GM12864 (cell line): ENCODE results near the gene LEMD3.

Source experiments
- DNase-seq: peaks from one replicate; pipeline ENCODE4 v3.0.0-alpha.2; 2011; ENCODE audit warnings: low read depth
- H3K4me3 ChIP-seq: 2 replicates; pipeline ENCODE4 v1.5.1; 2011; ENCODE audit warnings: mild to moderate bottlenecking, low read depth, low read length, control low read depth
- CTCF ChIP-seq: IDR thresholded peaks from 2 replicates; pipeline ENCODE4 v1.5.1; 2011; ENCODE audit warnings: low read depth, mild to moderate bottlenecking, moderate library complexity, low read length, control low read depth, inconsistent platforms; ENCODE audit errors: missing control alignments

Gene LEMD3

GRCh38 chr12:65257986-65258385, 88.6 kb downstream of the LEMD3 start:
- no peak for TF ChIP-seq CTCF
- no peak for DNase-seq
- no peak overlapping the region for H3K4me3 ChIP-seq

GRCh38 chr12:65259501-65259900, 90.1 kb downstream of the LEMD3 start:
- DNase-seq = no peak
- no peak overlapping the region for H3K4me3 ChIP-seq
- TF ChIP-seq CTCF = no peak

GRCh38 chr12:65263777-65264176, 94.4 kb downstream of the LEMD3 start:
- DNase-seq = no peak
- no peak for TF ChIP-seq CTCF
- no peak overlapping the region for H3K4me3 ChIP-seq

GRCh38 chr12:65266408-65266807, 97.0 kb downstream of the LEMD3 start:
- no peak for DNase-seq
- TF ChIP-seq CTCF = no peak
- no peak overlapping the region for H3K4me3 ChIP-seq

GRCh38 chr12:65269603-65270002, 100.2 kb downstream of the LEMD3 start:
- no peak for TF ChIP-seq CTCF
- DNase-seq = no peak
- H3K4me3 ChIP-seq = no peak overlapping the region

- DNase-seq = no peak
- no peak for TF ChIP-seq CTCF
- no peak overlapping the region for H3K4me3 ChIP-seq
Measured at GRCh38 chr12:65274602-65275272, 105.4 kb downstream of the LEMD3 start.

- TF ChIP-seq CTCF = no peak
- DNase-seq = no peak
- no peak overlapping the region for H3K4me3 ChIP-seq
Measured at GRCh38 chr12:65275627-65276026, 106.2 kb downstream of the LEMD3 start.
